GM18502 (cell line): ENCODE results near the gene KIRREL3.
"Not testable (repeated sequence)": the region's sequence is repeated elsewhere in the genome, so short reads cannot be mapped to it uniquely, and the experiment has no call there.

Experiments used
- ATAC-seq: cut with Tn5 transposase; IDR thresholded peaks from one replicate; pipeline ENCODE4 v1.9.1; 2021; ENCODE audit warnings: mild to moderate bottlenecking; ENCODE audit not compliant: unreplicated experiment, poor library complexity

KIRREL3 gene

GRCh38 chr11:126390272-126390867 is 610.2 kb downstream of the KIRREL3 start:
- no peak for ATAC-seq

GRCh38 chr11:126387857-126388256 is 612.7 kb downstream of the KIRREL3 start:
- no peak for ATAC-seq

GRCh38 chr11:126386729-126387071 is 613.9 kb downstream of the KIRREL3 start:
- not testable (repeated sequence) for ATAC-seq

- ATAC-seq: no peak
Observed at GRCh38 chr11:126385991-126386728, 614.4 kb downstream of the KIRREL3 start.

GRCh38 chr11:126384449-126385070 is 616.0 kb downstream of the KIRREL3 start:
- ATAC-seq: no peak

DNA sequence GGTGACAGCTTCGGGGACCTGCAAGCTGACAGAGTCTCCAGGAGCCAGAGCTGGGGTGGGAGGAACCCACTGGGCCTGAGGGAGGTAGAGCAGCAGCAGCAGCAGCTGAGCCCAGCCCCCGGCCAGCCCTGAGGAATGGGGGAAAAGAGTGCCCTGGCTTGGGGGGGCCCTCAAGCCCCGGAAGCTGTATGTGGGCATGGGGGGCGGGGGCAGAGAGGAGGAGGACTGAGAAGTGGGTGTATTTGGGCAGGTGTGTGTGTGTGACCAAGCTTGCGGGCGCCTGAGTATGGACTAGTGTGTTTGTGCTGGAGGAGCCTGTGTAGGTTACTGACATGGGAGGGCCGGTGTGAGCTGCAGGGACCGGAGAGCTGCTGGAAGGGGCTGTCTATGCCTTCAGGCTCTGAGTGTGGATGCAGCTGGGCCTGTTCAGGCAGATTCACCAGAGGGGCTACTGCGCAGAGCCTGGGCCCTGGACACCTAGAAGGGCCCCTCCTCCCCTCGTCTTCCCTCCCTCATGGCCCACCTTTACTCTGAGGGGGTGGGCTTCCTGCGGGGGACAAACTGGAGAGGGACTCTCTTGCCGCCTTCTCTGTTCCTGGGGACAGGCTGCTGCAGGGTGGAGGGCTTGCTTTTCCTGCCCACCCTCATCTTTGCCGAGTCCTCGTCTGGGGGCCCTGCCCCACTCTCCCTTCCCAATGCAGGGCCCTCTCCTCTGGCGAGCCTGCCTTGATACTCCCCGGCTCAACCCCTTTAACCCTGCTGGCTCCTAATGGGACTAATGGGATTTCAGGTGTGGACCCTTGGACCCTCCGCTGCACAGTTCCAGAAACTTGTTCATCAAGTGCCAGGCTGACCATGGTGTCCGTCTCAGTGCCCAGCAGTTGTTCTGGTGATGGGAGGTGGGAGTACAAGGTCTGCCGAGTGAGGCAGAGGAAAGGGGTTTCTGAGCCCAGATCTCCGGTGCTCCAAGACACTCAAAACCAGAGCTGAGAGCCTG is 616.9 kb downstream of the KIRREL3 start:
- no peak for ATAC-seq

DNA sequence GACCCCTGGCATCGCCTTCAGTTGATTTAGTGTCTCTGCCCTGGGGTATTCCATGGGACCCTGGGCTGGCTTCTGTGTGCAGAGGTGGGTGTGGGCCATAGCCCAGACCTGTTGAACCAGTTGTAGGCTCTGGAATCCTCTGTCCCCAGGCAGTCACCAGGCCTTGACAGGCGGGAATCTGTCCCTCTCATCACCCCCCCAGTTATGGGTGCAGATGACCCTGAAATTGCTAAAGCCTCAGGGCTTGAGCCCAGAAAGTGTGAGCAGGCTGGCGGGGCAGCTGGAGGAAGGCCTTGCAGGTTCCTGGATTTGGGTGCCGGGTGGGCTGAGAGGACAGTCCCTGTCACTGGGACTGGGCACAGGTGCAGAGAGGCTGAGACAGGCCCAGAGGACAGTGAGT is 617.9 kb downstream of the KIRREL3 start:
- not testable (repeated sequence) for ATAC-seq

GRCh38 chr11:126381960-126382359 is 618.6 kb downstream of the KIRREL3 start:
- ATAC-seq: not testable (repeated sequence)

DNA sequence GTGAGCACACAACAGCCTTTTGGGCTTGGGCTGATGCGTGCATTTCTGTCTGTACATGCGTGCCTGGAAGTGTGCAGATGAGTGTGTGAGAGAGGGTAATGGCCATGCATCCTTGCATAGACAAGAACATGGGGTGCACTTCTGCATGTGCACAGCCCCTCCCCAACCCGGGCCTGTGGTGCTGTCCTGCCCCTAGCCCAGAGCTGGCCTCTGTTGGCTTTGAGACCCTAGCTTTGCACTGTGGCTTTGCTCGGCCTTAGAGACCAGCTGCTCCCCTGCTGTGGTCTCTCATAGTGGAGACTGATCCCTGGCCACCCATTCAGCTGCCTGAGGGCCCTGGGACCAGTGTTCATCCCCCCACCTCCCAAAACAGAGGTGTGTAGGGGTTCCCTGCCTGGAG is 619.7 kb downstream of the KIRREL3 start:
- no peak for ATAC-seq

GRCh38 chr11:126378763-126379162 is 621.8 kb downstream of the KIRREL3 start:
- no peak for ATAC-seq

DNA sequence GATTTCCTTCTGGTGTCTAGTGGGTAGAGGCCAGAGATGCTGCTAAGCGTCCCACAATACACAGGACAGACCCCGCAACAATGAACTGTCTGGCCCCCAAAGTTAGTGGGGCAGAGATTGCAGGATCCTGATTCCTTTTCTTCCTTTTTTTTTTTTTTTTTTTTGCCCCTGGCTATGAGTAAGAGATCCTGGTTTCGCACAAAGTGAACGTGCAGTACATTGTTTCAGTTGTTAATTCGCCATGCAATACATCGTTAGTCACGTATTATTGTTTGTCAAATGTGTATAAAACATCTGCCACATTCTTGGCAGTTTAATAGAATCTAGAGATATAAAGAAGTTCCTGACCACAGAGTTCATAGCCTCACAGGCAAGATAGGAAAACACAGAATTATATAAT is 624.8 kb downstream of the KIRREL3 start:
- no peak for ATAC-seq

DNA sequence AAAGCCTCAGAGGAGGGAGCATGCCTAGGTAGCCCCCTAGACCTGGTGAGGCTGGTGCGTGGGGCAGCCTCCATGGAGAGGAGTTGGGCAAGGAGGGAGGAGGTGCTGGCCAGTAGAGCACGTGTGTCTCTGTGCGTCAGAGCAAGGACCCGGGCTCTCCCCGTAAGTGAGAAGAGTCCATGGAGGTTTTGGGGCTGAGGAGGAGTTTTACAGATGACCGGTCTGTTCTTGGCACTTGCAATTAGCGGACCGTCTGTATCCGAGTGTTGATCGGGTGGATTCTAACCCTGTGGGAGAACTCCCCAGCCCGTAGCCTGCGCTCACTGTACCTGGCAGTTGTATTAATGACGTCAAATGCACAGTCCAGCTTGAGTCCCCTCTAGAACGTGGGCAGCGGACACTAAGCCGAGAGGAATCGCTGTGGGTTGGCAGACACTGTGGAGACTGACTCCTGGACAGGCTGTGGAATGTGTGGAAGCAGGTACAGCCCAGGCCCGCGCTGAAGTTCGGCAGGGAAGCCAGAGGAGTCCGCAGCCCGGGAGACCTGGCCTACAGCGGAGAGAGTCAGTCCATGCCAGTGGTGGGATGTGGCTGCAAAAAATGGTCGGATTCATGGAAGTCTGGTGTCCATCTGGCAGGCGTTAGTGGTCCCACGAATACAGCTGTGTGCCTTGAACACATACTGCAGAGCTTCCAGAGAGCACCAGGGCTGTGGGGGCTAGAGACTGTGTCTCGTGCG is 625.8 kb downstream of the KIRREL3 start:
- not testable (repeated sequence) for ATAC-seq

DNA sequence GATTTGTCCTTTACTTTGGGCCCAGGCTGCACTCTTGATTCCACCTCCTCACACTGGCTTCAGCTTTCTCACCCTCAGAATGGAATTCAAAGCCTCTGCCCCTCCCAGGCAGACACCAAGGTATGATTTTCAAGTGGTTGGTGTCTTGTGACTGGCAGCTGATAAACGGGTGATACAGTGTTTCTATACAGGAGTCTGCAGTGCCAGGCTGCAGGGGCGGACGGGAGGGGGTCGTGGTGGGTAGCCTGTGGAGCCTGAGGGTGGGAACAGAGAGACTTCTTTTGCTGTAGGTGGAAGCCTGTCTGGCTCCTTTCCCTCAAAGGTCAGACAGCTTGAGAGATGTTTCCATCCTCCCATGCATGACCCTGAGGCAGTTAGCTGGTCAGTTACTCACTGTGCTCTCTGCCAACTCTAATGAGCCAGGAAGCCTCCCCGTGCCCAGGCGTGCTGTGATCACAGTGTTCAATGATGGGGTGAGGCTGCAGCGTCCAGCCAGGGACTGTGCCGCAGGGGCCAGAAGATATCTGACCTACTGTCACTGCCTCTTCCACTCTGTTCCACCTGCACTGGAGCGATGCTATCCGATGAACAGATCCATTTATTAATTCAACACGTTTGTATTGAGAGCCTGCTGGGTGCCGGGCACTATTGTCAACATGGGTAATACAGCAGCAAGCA is 627.0 kb downstream of the KIRREL3 start:
- not testable (repeated sequence) for ATAC-seq
